ENCODE results near the gene PCSK4. TPM values are rescaled to one million over a fixed set of nuclear protein-coding genes. Genes with fewer than 3 reads are reported as not detected.

PCSK4 gene
- total RNA-seq, 1 experiment from 2014 or later, result 9.1 TPM

DNA sequence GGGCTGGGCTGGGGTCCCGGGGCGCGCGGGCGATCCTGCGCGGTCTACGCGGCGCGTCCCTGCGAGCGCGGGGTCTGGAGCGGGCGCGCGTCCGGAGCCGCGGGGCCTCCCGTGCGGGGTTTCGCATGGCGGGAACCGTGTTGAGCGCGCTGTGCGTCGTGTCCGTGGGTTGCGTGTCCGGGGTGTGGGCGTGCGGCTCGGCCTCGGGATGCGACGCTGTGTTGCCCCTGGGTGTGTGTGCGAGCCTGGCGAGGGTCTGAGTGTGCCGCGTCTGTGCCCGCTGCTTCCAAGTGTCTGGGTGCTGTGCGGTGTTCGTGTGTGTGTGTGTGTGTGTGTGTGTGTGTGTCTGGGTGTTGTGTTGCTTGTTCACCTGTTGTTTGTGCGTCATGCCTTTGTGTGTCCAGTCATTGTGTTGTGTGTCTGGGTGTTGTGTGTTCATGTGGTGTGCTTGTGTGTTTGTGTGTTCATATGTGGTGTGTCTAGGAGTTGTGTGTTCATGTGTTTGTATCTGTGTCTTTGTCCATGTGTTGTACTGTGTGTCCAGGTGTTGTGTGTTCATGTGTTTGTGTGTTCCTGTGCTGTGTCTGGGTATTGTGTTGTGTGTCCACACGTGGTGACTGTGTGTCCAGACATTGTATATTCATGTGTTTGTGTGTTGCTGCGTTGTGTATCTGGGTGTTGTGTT, 34.3 kb upstream of the PCSK4 start:
- Mint-ChIP-seq H3K4me3 (peak overlapping the region; percentile 55 to 81), H3K4me1 (peaks cover 6 to 7% of the 10 kb centered on the region in 2 experiments; a peak in 3 of 4 replicates)

More for the DNA sequence above, 34.3 kb upstream of the PCSK4 start:
- no peak overlapping the region for H2BK120ac ChIP-seq (ENCODE audit: low read depth, low read length, poor library complexity, severe bottlenecking)
- H2AFZ ChIP-seq (ENCODE audit: low read length), result no peak overlapping the region
- H4K91ac ChIP-seq (ENCODE audit: insufficient read length, low read depth, low read length), result no peak overlapping the region
- H2BK15ac ChIP-seq (ENCODE audit: low read depth, low read length), result no peak overlapping the region
- no peaks in the 10 kb centered on the region for H3K79me1 ChIP-seq (ENCODE audit: insufficient read depth, low read depth, low read length, poor library complexity, severe bottlenecking)
- peak overlapping the region; percentile 15 for H3K4me2 ChIP-seq (ENCODE audit: insufficient read depth, insufficient read length, low read length)
- H3K27ac Mint-ChIP-seq, result no peak overlapping the region
- no peak overlapping the region for H3K18ac ChIP-seq (ENCODE audit: insufficient read length, low read depth, low read length)
- H2BK5ac ChIP-seq (ENCODE audit: insufficient read length, low read length), result no peak overlapping the region
- no peak overlapping the region for H3K4ac ChIP-seq (ENCODE audit: low read depth, low read length)
- no peak overlapping the region for H2BK12ac ChIP-seq (ENCODE audit: insufficient read length, low read depth, low read length)
- peaks cover 2% of the 10 kb centered on the region for H3K23me2 ChIP-seq (ENCODE audit: insufficient read length, low read depth, low read length, poor library complexity, severe bottlenecking)
- H4K5ac ChIP-seq (ENCODE audit: insufficient read length, low read depth, low read length), result no peak overlapping the region
- H3K14ac ChIP-seq (ENCODE audit: insufficient read depth, low read length), result no peak overlapping the region
- DNase-seq, result no peak
- H3K4me1 ChIP-seq (ENCODE audit: insufficient read depth, low read length), result no peaks in the 10 kb centered on the region
- H3K27me3 Mint-ChIP-seq (ENCODE audit: low read depth), result peaks cover 72% of the 10 kb centered on the region
- no peak overlapping the region for H3K56ac ChIP-seq (ENCODE audit: insufficient read length, low read depth, low read length)
- no peak overlapping the region for H3K9ac ChIP-seq (ENCODE audit: extremely low read depth, insufficient read length, low read length)
- no peak overlapping the region for H3K23ac ChIP-seq (ENCODE audit: insufficient read length, low read depth, low read length)
- WGBS (ENCODE audit: extremely low coverage, insufficient read length, low lambda C conversion rate), result no CpG with 5 or more reads among the region's 49 CpGs
- H3T11ph ChIP-seq (ENCODE audit: low read length), result no peak overlapping the region
- TF ChIP-seq, protein P1, sequence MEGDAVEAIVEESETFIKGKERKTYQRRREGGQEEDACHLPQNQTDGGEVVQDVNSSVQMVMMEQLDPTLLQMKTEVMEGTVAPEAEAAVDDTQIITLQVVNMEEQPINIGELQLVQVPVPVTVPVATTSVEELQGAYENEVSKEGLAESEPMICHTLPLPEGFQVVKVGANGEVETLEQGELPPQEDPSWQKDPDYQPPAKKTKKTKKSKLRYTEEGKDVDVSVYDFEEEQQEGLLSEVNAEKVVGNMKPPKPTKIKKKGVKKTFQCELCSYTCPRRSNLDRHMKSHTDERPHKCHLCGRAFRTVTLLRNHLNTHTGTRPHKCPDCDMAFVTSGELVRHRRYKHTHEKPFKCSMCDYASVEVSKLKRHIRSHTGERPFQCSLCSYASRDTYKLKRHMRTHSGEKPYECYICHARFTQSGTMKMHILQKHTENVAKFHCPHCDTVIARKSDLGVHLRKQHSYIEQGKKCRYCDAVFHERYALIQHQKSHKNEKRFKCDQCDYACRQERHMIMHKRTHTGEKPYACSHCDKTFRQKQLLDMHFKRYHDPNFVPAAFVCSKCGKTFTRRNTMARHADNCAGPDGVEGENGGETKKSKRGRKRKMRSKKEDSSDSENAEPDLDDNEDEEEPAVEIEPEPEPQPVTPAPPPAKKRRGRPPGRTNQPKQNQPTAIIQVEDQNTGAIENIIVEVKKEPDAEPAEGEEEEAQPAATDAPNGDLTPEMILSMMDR (conservative IDR thresholded peaks at IDR 0.05), result no peak
- H3K36me3 Mint-ChIP-seq (ENCODE audit: insufficient read depth in 1 of 3, low read depth in 3 of 3), result no peaks in the 10 kb centered on the region
- H3K27me3 ChIP-seq (ENCODE audit: insufficient read depth, low read length), result peaks cover 16% of the 10 kb centered on the region; the same call in 1 of the 2 replicates
- H3K9me3 Mint-ChIP-seq, result peaks cover 0 to 6% of the 10 kb centered on the region in 2 experiments; a peak in 3 of 5 replicates
- no peaks in the 10 kb centered on the region for H3K9me3 ChIP-seq (ENCODE audit: control insufficient read depth, low read depth, low read length)
- H3K27ac ChIP-seq (ENCODE audit: insufficient read length, low read depth, low read length), result no peak overlapping the region
- H2AK5ac ChIP-seq (ENCODE audit: insufficient read length, low read length), result no peak overlapping the region
- no peak overlapping the region for H2BK20ac ChIP-seq (ENCODE audit: low read depth, low read length, poor library complexity, severe bottlenecking)
- H3K79me2 ChIP-seq (ENCODE audit: insufficient read depth, low read length), result no peaks in the 10 kb centered on the region
- no peak overlapping the region for H4K8ac ChIP-seq (replicated peaks; ENCODE audit: insufficient read length, low read depth, low read length)
- peaks cover 3% of the 10 kb centered on the region for H4K20me1 ChIP-seq (ENCODE audit: control insufficient read depth, insufficient read depth, insufficient read length)
